Fibroblast of upper back skin (primary cell): ENCODE measurements around the gene LMBR1L.

Source experiments
- DNase-seq: peaks from one replicate; pipeline ENCODE4 v3.0.0-alpha.2; 2013

The LMBR1L gene

DNA sequence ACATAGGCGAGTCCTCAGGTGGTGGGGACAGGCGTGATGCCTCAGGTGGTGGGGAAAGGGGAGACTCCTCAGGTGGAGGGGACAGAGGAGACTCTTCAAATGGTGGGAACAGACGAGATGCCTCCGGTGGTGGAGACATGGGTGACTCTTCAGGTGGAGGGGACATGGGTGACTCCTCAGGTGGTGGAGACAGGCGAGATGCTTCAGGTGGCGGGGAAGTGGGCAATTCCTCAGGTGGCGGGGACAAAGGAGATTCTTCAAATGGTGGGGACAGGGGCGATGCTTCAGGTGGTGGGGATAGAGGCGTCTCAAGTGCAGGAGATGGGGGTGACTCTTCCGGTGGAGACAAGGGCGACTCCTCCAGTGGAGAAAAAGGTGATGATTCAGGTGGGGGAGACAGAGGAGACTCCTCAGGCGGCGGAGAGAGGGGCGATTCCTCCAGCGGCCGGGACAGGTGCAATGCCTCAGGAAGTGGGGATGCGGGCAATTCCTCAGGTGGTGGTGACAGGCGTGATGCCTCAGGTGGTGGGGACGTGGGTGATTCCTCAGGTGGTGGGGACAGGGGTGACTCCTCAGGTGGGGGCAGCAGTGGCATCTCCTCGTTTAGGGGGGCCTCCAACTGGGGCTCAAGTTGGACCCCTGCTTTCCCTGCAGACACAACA lies 58.7 kb downstream of the LMBR1L start:
- no peak for DNase-seq

- DNase-seq, result no peak
Measured at GRCh38 chr12:49051373-49051764, 59.3 kb downstream of the LMBR1L start.

GRCh38 chr12:49050507-49051372 lies 59.9 kb downstream of the LMBR1L start:
- no peak for DNase-seq

- peak; percentile 43 for DNase-seq
Measured at GRCh38 chr12:49049566-49050224, 61.0 kb downstream of the LMBR1L start.

GRCh38 chr12:49048953-49049352 lies 61.7 kb downstream of the LMBR1L start:
- no peak for DNase-seq
